Peyer's patch (tissue), 4 donors: ENCODE data around the gene SDHA. TPM values are rescaled to one million over a fixed set of nuclear protein-coding genes. Genes with fewer than 3 reads are reported as not detected.

Source experiments
- DNase-seq, 3 donors: peaks; one replicate each; pipeline ENCODE4 v3.0.0-alpha.2; 2017 to 2019
- H3K27ac ChIP-seq, 4 donors: fragments of 200-600 bp; sonication (generic); one replicate each; pipeline ENCODE4 v1.5.1; 2016 to 2019
- H3K27me3 ChIP-seq, 2 donors: fragments of 200-600 bp; sonication (generic); one replicate each; pipeline ENCODE4 v1.5.1; 2019
- H3K36me3 ChIP-seq, 3 donors: fragments of 200-600 bp; sonication (generic); one replicate each; pipeline ENCODE4 v1.5.1; 2016 to 2019
- H3K4me1 ChIP-seq, 4 donors: fragments of 200-600 bp; sonication (generic); one replicate each; pipeline ENCODE4 v1.5.1; 2016 to 2019
- H3K4me3 ChIP-seq, 4 donors: fragments of 200-600 bp; sonication (generic); 1 replicate in 3 of 4; 2 replicates in 1 of 4; pipeline ENCODE4 v1.5.1; 2016 to 2019; ENCODE audit warnings: mild to moderate bottlenecking in 1 of 4
- H3K9me3 ChIP-seq, 4 donors: fragments of 200-600 bp; sonication (generic); one replicate each; pipeline ENCODE4 v1.5.1; 2016 to 2019; ENCODE audit warnings: mild to moderate bottlenecking in 1 of 4
- CTCF ChIP-seq, 6 experiments: fragments of 450-650 bp in 4 of 6; fragments of 200-600 bp in 2 of 6; sonication (generic) in 1 of 6; IDR thresholded peaks; one replicate each; pipeline ENCODE4 v1.5.1; 2017 to 2019; ENCODE audit warnings: antibody characterized with exemption in 6 of 6, mild to moderate bottlenecking in 3 of 6, moderate library complexity in 1 of 6
- POLR2A ChIP-seq, 2 donors: fragments of 450-650 bp; IDR thresholded peaks; one replicate each; pipeline ENCODE4 v1.5.1; 2017; ENCODE audit warnings: antibody characterized with exemption in 2 of 2, mild to moderate bottlenecking in 2 of 2, moderate library complexity in 2 of 2
- total RNA-seq, 4 donors: library from RNA; depleted of rRNA; stranded (reverse); fragments of >200 nt; gene quantifications; one replicate each; pipeline ENCODE4 v1.1.0, GENCODE V29; 2016

SDHA gene
- total RNA-seq, 4 donors from 2014 or later: 94.9 to 253 (median 207) TPM

GRCh38 chr5:181566-181965, 36.6 kb upstream of the SDHA start:
- no peak overlapping the region for H3K27ac ChIP-seq
- H3K4me1 ChIP-seq: no peaks in the 10 kb centered on the region
- no peaks in the 10 kb centered on the region for H3K27me3 ChIP-seq
- no peaks in the 10 kb centered on the region for H3K36me3 ChIP-seq
- H3K4me3 ChIP-seq: no peak overlapping the region
- DNase-seq: no peak
- no peaks in the 10 kb centered on the region for H3K9me3 ChIP-seq
- TF ChIP-seq CTCF (IDR thresholded peaks at IDR 0.05): no peak
- no peak for TF ChIP-seq POLR2A (IDR thresholded peaks at IDR 0.05)

DNA sequence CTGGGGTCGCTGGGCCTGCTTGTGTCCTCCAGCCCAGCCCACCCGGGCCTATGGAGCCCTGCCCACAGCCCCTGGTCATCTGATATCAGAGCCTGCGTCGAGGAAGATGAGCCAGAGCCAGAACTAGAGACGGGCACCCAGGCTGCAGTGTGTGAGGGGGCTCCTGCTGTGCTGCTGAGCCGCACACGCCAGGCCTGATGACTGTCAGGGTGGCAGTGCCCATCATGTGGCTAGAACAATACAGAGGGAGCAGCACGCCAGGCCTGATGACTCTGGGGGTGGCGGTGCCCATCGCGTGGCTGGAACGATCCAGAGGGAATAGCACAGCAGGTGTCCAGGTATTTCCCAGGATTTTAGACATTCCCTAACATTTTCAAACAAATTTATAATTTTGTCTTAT, 36.0 kb upstream of the SDHA start:
- Histone ChIP-seq H3K36me3 (no peaks in the 10 kb centered on the region), H3K9me3 (no peaks in the 10 kb centered on the region), H3K27ac (no peak overlapping the region), H3K4me1 (no peaks in the 10 kb centered on the region), H3K27me3 (no peaks in the 10 kb centered on the region), H3K4me3 (no peak overlapping the region)
- TF ChIP-seq POLR2A (IDR thresholded peaks at IDR 0.05): no peak
- no peak for TF ChIP-seq CTCF (IDR thresholded peaks at IDR 0.05)
- DNase-seq: no peak

- H3K27ac ChIP-seq: no peak overlapping the region
These were observed 33.6 kb upstream of the SDHA start for GRCh38 chr5:184471-184870.

GRCh38 chr5:185095-186070, 32.7 kb upstream of the SDHA start:
- Histone ChIP-seq H3K4me3 (no peak overlapping the region), H3K36me3 (no peaks in the 10 kb centered on the region), H3K9me3 (no peaks in the 10 kb centered on the region), H3K27me3 (no peaks in the 10 kb centered on the region), H3K4me1 (peaks cover 0 to 5% (median 3%) of the 10 kb centered on the region in 4 donors), H3K27ac (no peak overlapping the region)
- no peak for DNase-seq
- TF ChIP-seq CTCF (IDR thresholded peaks at IDR 0.05) (no peak), POLR2A (IDR thresholded peaks at IDR 0.05) (no peak)

More at GRCh38 chr5:184471-184870, 33.6 kb upstream of the SDHA start:
- Histone ChIP-seq H3K9me3 (no peaks in the 10 kb centered on the region), H3K4me1 (peaks cover 0 to 5% (median 3%) of the 10 kb centered on the region in 4 donors), H3K27me3 (no peaks in the 10 kb centered on the region), H3K36me3 (no peaks in the 10 kb centered on the region), H3K4me3 (no peak overlapping the region)
- DNase-seq: no peak
- no peak for TF ChIP-seq CTCF (IDR thresholded peaks at IDR 0.05)
- TF ChIP-seq POLR2A (IDR thresholded peaks at IDR 0.05): no peak

DNA sequence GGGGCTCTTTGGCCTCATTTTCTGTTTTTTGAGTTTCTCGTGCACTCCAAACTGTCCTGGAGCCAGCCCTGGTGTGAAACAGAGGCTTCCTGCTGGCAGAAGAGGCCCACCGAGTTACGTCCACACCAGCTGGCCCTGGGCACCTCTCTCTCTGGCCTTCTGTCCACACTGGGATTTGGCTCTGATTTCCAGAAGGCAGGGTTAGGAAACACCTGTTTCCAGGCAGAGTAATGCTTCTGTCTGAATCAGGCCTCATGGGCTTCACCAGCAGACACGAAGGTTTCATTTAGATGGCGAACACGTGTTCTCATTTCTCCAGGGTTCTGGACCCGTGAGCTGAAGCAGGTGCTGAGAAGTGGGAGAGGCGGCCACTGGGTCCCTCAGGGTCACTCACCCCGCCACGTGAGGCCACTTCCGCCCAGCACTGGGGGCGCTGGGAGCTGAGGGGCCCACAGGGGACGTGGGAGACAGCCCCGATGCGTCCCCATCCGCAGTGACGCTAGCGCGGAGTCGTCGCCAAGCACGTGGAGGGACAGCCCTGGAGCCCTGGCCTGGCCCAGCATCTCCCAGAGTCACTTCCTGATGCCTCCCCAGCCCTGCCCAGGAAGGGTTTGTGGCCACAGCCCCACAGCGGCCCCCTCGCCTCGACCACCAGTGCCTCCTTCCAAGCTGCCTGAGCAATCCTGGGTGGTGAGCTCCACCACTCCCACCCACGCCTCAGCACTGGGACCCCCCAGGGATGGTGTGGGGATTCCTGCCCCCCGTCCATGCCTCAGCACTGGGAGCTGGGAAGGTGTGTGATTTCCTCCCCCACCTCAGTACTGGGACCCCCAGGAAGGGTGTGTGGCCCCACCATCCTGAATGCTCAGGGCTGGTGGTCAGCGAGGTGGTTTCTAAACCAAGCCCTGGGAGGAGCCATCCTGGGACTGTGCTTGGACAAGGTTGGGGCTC, 31.8 kb upstream of the SDHA start:
- Histone ChIP-seq H3K27me3 (no peaks in the 10 kb centered on the region), H3K27ac (no peak overlapping the region), H3K4me1 (peaks cover 0 to 11% (median 3%) of the 10 kb centered on the region in 4 donors), H3K36me3 (no peaks in the 10 kb centered on the region), H3K4me3 (no peak overlapping the region), H3K9me3 (no peaks in the 10 kb centered on the region)
- TF ChIP-seq CTCF (IDR thresholded peaks at IDR 0.05) (no peak), POLR2A (IDR thresholded peaks at IDR 0.05) (no peak)
- DNase-seq: no peak
